NCI-H2227 treated with DMSO at 0.1 percent for 48 hours (cell line): ENCODE measurements around the gene SPTBN1.

Source experiments
- DNase-seq: peaks from one replicate; lab custom pipeline; 2025; lab: John Stamatoyannopoulos, UW

SPTBN1 gene

DNA sequence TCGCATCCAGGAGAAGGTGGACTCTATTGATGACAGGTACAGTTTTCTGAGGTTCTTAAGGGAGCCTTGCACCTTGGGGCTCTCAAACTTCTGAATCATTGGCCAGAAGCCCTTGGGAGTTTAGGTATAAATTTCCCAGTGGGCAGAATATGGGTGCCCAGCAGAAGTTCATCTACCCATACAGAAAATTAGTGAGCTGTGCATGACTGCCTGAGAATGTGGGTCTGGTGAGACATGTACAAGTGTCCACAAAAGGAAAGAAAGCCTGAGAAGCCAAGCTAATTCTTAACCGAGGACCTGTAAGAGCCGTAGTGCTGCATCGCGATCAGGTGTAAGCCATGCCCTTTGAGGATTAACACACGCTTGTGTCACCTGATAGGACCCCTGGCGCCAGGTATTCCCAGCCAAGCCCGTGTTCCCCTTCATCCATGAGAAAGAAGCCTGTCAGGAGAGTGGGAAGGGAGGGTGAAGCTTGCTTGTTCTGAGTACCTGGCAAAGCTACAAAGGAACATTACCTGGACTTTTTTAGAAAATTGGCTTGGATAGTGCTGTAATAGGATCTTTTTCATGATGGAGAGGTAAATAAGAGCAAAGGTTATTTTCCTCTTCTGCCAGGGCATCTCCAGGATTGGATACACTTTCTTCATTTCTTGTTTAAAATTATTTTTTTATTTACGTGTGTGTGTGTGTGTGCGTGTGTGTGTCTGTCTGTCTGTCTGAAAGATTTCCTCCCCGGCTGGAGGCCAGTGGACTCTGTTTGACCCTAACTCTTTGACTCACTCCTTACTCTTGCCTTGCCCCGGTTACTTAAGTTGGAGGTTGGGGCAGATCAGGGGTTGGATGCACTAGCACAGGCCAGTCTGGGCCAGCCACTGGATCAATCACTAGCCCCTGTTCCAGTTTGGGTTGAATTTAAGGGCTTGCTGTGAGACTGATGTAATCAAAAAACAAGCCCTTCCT lies 176.9 kb downstream of the SPTBN1 start:
- DNase-seq = no peak

- DNase-seq = no peak
Measured at GRCh38 chr2:54634021-54634420, 177.9 kb downstream of the SPTBN1 start.

DNA sequence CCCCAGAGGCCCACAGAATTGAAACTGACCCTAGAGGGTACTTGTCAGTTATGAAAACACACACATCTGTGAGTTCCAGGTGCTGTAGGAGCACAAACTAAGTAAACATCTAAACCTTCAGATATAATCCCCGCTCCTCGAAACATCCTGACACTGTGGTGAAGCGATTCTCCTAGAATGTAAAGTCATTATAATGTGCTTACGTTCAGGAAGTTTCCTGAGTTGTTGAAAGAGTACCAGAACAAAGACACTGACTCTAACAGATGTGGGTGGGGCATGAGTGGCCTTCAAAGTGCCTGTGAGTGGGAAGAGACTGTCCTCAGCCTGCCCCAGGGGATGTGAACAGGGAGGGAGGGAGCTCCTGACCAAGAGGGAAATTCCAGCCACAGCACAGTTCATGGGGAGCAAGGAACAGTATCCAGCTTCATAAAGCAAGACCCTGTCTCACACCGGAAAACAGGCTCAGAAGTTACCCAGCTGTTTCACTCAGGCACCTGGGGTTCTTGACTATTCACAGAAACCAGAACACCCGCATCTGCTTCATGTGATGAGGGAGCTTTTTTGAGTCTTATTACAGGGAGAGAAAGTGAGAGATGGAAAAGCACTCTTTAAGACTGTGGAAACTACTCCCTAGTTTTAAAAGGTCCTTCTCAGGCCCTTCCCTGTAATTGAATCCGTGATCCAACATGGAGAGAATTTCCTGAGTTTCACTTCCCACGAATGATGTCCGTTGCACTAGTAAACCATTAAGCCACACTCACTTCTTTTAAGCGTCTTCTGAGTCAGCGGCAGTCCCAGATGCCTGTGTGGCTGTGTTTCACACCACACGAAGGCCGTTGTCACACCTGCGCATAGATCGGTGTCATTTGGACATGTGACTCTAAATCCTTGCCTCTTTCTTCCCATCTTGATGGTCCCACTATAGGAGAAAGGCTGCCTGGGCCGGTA lies 178.7 kb downstream of the SPTBN1 start:
- no peak for DNase-seq

GRCh38 chr2:54635554-54636152 lies 179.5 kb downstream of the SPTBN1 start:
- DNase-seq = no peak

DNA sequence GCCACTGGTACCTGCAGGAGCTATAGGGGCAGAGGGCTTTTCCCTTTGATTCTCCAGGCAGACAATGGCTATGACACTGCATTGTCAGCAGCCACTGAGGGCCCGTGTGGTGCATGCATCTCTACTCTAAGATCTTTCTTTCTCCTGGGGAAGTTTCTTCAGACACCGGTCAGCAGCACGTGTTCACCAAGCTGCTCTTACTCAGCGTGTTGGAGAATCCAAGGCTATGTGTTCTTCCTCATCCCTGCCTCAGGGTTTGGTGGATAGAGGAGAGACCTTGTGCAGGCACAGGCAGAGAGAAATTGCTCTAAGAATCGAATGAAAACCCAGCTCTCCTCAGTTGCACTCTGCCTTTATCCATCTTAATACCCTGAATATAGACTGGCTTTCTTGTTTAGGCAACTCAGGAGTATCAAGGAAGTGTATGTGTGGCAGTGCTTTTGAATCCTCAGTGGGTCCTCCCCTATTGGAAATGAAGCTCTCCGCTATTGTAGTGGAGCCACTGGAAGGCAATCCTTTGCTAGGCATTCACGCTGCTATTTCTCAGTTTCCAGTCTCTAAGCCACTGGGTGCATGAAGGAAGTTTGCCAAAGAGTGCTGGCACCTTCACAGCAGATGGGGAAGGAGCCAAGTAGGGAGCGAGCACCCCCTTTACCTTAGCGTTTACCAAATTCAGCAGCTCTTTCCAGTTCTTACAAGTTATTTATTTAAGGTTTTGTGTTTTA lies 180.4 kb downstream of the SPTBN1 start:
- no peak for DNase-seq

DNA sequence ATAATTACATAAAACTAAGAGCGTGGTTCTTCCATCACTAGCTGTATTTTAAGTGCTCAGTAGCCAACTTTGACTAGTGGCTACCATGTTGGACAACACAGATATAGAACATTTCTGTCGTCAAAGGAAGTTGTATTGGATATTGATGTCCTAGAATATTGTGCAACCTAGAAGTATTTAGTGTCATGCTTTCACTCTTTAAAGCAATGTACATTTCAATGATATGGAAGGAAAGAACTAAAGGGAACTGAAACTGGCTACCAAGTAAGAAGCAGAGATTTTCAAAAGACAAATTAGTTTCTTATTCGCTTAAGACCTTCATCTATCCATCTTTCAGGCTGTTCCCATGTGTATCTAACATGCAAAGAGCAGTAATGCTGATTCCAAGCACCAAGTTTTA lies 182.0 kb downstream of the SPTBN1 start:
- DNase-seq = no peak

GRCh38 chr2:54638774-54639187 lies 182.7 kb downstream of the SPTBN1 start:
- DNase-seq = no peak

GRCh38 chr2:54639609-54640008 lies 183.5 kb downstream of the SPTBN1 start:
- DNase-seq = no peak

- DNase-seq = no peak
Measured at GRCh38 chr2:54640834-54641540, 184.9 kb downstream of the SPTBN1 start.

DNA sequence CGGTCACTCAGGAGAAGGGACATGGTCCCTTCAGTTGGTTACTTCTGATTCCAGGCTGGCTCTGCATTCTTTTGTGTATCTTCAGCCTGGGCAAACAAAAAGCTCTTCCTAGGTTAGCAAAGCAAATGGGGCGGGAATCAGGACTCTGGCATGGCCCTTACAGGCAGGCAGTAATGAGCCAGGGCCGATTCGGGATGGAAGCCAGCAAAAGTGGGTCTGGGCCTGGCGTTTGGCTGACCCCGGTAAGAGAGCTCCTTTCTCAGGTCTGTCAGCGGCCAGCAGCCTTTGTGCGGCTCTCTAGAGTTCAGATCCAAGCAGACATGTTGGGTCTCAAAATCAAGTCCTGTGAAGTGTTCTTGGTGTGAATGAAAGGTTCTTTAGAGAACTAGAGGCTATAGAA lies 185.9 kb downstream of the SPTBN1 start:
- DNase-seq = no peak

- DNase-seq = no peak
Measured at GRCh38 chr2:54642677-54643430, 186.7 kb downstream of the SPTBN1 start.

DNA sequence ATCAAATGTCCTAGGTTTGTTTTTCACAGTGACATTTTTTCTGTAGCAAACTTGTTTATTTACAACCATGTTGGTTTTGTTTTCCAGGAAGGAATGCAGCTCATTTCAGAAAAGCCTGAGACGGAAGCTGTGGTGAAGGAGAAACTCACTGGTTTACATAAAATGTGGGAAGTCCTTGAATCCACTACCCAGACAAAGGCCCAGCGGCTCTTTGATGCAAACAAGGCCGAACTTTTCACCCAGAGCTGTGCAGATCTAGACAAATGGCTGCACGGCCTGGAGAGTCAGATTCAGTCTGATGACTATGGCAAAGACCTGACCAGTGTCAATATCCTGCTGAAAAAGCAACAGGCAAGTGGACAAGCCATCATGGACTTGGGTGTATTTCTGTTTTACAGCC lies 188.1 kb downstream of the SPTBN1 start:
- no peak for DNase-seq

GRCh38 chr2:54646170-54646927 lies 190.2 kb downstream of the SPTBN1 start:
- no peak for DNase-seq

GRCh38 chr2:54648256-54648655 lies 192.1 kb downstream of the SPTBN1 start:
- DNase-seq = no peak

GRCh38 chr2:54649191-54649590 lies 193.1 kb downstream of the SPTBN1 start:
- DNase-seq = no peak

DNA sequence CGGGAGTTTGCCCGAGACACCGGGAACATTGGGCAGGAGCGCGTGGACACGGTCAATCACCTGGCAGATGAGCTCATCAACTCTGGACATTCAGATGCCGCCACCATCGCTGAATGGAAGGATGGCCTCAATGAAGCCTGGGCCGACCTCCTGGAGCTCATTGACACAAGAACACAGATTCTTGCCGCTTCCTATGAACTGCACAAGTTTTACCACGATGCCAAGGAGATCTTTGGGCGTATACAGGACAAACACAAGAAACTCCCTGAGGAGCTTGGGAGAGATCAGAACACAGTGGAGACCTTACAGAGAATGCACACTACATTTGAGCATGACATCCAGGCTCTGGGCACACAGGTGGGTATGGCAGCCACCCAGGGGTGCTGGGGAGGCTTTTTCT lies 193.5 kb downstream of the SPTBN1 start:
- DNase-seq = no peak

DNA sequence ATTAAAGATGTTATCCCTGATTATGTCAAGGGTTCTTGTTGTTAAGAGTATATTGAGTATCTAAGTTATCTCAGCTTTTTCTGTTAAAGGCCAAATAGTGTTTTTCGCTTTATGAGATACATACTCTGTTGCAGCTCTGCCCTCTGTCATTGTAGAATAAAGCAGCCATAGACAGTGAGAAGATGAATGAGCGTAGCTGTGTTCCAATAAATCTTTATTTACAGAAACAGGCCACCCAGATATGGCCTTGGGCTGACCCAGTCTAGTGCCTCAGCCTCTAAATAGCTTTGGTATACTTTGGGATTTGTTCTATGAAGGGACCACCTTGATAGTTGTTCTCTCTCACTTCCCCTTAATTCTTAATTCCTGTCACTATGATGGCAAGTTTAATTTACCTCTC lies 194.5 kb downstream of the SPTBN1 start:
- DNase-seq = no peak

GRCh38 chr2:54651291-54651690 lies 195.2 kb downstream of the SPTBN1 start:
- DNase-seq = no peak

DNA sequence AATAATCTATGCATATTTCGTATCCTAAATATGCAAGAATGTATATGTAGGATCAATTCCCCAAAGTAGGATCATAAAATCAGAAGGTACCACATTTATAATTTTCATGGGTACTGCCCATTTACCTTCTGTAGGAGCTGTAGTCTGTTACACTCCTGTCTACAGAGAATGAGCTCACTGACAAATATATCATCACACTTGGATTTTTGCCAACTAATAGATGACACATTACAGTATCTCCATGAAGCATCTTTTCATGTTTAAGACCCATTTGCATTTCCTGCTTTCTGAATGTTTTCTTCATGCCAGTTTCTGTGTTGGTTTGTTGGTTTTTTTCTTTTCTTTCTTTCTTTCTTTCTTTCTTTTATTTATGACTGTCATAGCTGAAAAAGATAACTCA lies 196.4 kb downstream of the SPTBN1 start:
- no peak for DNase-seq
